HG03159 (cell line): ENCODE measurements around the gene ABLIM1.

Source experiments
- ATAC-seq: cut with Tn5 transposase; IDR thresholded peaks from one replicate; pipeline ENCODE4 v1.9.1; 2021; ENCODE audit warnings: mild to moderate bottlenecking, moderate library complexity; ENCODE audit not compliant: unreplicated experiment

The ABLIM1 gene

DNA sequence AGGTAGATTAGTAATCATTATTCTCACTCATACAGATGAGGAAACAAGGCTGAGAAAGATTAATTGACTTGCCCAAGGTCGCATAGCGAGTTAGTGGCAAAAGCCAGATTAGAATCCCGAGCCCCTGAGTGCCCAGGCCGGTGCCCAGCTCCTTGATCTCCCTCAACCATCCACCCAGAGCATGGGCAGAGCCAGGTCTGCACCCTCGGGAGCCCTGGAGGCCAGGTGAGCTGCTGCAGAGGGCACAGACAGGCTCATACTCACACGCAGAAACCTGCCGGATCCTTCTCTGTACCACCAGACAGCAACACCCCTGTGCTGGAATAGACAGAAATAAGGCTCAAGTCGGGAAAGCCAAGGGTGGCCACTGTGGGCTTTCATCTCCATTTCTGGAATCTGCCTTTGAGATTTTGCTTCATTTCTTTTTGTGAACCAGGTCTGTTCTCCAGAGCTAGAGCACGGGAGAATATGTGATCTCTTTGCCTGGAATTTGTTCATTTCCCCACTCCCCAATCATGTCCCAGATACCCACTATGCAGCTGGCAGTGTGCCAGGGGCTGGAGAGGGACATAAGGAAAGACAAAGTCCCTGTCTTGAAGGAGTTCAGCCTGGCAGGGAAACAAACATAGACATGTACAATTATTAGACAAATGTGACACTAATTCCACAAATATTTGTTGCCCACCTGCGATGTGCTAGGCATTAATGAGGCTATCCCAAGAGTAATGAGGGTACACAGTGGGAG, 259.3 kb downstream of the ABLIM1 start:
- ATAC-seq = no peak

DNA sequence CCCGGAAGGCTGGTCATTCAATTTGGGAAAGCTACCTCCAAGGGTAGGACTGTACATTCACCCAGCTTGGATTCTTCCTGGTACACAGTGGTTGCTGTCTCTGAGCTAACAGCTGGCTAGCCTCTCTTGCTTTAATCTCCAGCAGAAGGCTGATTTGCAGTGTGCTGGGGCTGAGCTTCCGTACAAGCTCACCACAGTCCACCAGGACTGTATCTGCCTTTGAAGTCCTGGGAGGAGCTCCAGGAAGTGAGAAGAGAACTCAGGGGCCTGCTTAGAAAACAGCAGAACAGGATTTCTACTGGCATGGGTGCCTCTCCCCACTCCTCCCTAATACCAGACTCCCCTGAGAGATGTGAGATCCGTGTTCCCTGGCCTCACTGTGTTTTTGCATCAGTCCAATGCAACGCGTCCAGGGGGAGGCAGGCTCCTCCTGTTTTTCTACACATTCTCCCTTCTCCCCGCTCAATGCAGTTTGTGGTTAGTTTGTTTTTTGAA, 260.4 kb downstream of the ABLIM1 start:
- ATAC-seq = no peak

DNA sequence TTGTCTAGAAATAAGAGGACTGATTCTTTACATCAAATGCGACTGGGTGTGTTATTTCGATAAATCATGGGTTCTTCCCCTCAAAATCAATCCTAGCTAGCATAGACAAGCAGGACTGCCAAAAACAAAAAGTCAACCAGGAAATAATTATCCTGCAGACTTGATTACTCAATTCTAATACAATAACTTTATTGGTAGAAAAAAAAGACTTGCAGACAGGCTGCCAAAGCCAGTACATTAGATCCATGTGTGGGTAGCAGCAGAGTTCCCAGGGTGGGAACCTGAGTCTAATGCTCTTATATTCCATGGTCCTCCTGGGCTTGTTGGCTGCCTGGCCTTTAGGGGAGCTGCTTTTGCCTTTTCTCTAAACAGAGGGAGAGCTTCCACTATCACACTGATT, 261.6 kb downstream of the ABLIM1 start:
- ATAC-seq = no peak

DNA sequence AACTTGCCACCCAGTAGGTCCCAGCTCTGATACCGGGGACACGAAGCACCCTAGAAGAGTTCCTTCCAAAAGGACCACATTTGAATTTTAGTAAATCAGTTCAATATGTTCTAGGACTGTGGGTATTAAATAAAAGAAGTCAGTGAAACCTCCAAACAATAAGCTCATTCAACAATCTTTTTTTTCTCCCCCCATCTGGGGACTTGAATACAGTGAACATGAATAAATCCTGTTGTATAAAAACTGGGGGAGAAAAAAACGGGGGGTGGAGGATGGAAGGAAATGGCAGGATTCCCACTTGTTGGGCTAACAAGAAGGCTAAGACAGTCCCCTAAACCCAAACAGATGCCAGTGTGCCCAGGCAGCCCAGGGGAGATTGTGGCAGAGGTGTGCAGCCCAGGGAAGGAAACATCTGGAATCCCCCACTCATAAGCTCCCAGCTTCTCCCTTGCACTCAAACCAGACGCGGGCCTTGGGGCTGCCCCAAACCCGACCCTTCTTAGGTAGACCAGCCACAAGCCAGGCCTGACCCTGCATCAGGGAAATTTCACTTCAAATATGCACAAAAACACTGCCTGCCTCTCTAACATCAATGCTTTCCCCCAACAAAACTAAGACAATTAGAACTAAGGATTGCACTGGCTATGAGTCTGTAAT, 262.6 kb downstream of the ABLIM1 start:
- ATAC-seq = no peak

DNA sequence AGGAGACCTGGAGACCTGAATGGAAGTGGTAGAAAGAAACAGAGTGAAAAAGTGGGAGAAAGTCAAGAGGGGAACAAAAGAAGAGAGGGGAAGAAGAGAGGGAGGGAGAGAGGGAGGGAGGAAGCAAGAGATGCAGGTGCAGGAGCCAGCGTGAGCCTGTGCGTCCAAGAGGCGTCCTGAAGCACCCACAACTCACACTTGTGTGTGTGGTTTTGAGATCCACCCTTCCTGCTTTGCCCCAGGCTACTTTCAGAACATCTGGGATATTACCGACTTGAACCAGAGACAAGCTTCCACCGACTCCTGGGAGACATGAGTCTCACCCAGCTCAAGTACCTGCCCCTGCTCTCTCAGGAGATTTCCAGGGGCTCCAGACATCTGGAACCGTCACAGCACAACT, 263.5 kb downstream of the ABLIM1 start:
- ATAC-seq = no peak

DNA sequence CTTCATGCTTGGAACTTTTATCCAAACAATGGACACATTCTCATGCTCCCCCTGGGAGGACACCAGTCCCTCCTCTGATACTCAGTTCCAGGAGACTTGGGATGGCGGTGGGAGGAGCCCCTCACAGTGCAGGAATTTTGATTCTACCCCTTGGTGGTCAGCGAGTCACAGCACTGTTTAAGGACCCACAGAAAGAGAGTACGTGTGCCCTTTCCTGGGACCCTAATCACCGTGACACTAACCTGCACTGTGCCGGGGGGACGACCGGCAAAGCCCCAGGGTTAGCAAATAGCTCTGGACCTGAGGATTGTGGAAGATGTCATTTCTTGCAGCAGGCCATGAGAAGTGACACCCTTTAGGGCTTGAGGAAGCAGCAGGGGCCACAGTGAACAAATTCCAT, 264.2 kb downstream of the ABLIM1 start:
- ATAC-seq = no peak

DNA sequence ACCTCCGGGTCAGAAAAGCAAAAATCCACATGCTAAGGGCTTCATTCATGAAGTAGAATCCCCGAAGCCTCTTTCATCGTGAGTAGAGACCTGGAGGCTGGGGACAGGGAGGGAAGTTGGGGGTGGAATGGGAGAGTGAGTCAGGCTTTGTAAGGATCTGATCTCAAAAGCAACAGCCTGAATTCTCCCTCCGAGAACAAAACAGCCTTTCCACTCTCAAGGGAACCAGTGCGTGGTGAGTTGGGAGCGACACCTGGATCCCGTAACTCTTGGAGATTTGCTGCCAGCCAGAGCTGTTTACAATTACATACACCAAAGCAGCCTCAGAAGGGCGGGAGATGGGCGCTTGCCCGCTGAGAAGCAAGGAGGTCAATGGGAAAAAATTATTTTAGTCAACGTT, 264.6 kb downstream of the ABLIM1 start:
- no peak for ATAC-seq

DNA sequence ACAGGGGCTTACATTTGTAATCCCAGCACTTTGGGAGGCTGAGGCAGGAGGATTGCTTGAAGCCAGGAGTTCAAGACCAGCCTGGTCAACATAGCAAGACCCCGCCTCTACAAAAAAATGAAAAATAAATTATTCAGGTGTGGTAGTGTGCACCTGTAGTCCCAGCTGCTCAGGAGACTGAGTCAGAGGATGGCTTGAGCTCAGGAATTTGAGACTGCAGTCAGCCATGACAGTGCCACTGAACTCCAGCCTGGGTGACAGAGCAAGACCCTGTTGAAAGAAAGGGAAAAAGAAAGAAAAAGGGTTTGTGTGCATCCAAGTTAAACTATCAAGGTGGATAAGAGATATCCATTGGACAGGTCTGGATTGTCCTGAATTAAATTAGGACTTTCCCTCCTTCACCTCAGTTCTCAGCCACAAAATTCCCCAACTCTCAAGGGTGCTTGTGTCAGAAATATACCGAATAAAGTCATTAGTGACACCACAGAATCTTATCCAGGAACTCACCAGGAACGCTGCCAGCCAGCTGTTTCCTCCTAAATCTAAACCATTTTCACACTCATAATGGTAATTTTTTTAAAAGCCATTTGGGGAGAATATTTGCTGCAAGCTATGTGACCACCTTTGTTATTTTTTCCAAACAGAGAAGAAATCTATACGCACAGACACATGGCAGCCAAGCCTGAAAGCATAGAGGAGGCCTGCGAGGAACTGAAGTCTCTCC, 265.8 kb downstream of the ABLIM1 start:
- ATAC-seq = no peak

DNA sequence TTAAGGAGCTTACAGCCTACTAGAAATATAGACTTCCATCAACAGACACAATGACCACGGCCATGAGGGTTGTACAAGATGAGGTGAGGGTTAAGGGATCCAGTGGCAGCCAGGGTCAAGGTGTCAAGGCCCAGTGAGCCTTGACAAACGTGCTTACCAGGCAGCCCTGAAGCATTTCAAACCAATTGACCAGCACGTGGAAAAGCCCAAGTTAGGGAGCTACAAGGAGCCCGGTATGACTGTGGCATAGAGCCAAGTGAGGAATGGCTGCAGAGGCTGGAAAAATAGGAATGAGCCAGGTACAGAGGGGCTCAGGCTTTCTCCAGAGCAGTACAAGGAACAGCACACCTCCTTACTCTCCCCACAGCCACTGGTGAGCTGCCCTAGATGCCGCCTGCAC, 266.5 kb downstream of the ABLIM1 start:
- ATAC-seq = no peak

DNA sequence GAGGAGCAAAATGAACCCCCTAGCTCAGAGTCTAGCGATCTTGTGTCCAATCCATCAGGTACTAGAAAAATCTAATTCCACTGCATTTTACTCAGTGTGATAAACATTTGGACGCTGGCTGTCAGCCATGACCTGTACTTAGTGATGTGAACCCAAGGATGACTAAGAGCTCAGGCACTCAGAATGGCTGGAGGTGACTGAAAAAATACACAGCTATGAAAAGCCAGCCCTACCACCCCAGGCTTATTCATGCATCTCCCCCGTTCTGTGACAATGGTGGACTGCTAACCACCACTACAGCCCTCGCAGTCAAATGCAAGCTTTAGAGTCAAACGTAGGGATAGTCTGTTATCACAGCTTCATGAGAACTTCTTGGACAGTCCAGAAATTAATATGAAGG, 268.6 kb downstream of the ABLIM1 start:
- no peak for ATAC-seq

DNA sequence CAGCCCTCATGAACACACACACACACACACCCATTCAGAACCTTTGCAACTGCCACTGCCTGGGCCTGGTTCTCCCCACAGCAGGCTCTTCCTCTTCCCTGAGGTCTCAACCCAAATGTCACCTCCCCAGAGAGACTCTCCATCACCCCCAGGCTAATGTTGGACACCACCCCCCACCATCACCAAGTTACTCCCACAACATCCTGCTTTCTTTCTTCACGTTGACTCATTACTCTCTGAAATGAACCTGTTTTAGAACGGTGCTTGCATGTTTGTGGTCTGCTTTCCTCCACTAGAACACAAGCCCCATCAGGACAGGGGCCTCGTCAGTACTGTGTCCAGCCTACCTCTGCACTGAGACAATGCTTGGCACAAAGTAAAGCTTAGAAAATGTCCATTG, 269.8 kb downstream of the ABLIM1 start:
- ATAC-seq = peak; percentile 46

DNA sequence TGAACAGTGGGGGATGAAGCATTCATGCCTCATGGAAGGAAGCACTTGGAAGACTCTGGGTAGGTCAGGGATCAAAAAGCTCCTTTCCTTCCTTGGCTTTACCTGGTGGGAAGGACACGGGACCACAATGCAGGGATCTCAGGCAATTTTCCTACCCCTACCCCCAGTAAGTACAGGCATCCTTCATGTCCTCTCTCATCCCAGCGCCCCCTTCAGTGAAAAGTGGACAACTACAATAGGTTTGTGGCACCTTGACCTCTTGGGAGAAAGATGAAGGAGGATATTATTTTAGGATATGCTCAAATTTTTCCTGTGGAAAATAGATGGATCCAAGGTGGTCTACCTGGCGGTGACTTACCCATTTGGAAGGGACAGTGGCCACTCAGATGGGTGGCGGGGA, 270.3 kb downstream of the ABLIM1 start:
- ATAC-seq = no peak

DNA sequence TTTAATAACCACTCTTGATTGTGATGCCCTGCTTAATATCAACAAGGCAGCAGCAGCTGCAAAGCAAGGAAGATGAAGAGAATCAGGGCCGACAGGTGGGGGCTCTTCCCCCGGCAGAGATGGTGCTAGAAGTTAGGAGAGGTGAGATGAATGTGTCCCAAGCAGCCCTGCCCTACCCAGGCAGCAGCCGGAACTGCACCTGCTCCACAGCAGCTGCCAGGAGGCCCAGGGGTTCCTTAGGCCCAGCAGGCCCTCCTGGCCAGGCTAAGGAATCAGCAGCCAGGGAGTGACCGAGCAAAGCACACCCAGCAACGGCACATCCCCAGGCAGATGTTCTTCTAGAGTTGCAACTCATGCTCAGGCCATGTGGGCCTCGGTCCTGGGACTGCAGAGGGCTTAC, 271.6 kb downstream of the ABLIM1 start:
- ATAC-seq = no peak

DNA sequence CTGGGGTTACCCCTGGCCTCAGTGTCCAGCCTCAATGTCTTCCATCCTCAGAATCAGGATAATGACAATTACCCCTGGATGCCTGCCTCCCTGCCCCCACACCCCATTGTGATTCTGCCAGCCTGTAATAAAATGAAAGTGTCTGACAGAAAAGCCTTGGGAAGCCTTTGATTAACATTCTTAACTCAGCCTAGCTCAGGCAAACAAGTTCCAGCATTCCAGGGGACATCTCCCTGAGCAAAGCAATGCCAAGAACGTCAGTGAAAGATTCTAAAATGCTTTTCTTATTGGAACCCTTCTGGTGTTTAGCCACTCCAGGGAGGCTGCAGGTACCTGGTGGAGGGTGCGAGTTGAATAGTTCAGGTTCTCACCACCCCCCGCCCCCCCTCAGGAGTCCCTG, 272.5 kb downstream of the ABLIM1 start:
- ATAC-seq = no peak

DNA sequence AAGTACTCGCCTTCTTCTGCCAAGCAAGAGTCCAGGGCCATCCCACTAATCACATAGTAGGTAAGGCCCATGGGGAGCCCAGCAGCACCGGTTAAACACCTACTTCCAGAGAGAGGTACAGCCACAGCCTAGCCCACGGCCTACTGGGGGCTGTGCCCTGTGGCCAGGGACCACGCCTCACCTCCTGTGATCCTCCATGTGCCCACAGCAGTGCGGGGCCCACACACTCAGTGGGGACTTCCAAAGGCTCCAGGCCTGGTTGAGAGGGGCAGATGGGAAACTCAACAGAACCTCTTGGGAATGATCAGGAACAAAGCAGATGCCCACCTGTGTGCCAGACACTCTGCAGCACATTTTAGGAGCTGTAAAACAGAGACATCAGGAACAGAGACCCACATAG, 273.5 kb downstream of the ABLIM1 start:
- no peak for ATAC-seq

DNA sequence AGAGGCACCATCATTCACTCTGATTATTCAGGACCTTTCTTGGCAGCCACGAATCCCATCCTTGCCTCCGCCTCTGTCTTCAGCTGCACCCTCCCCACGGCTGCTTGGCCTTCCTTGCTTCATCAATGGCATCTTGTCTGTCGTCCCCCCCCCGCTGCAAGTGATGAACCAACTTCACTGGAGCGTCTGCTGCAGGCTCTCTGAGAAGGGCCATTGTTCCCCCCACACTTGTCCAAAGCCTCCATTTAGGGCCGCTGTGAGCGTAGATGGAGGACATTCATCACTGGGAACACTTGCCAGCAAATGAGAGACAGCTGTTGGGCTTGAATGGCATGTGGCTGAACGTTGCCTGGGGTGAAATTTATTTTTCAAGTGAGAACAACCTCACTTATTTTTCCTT, 273.9 kb downstream of the ABLIM1 start:
- no peak for ATAC-seq
